HG03175 (cell line): Measurements from ENCODE around the gene CRTC3.

Experiments
- ATAC-seq: cut with Tn5 transposase; IDR thresholded peaks from one replicate; pipeline ENCODE4 v1.9.1; 2021; ENCODE audit warnings: mild to moderate bottlenecking, moderate library complexity; ENCODE audit not compliant: unreplicated experiment

The CRTC3 gene

GRCh38 chr15:90691369-90691768 is 161.6 kb downstream of the CRTC3 start:
- no peak for ATAC-seq

DNA sequence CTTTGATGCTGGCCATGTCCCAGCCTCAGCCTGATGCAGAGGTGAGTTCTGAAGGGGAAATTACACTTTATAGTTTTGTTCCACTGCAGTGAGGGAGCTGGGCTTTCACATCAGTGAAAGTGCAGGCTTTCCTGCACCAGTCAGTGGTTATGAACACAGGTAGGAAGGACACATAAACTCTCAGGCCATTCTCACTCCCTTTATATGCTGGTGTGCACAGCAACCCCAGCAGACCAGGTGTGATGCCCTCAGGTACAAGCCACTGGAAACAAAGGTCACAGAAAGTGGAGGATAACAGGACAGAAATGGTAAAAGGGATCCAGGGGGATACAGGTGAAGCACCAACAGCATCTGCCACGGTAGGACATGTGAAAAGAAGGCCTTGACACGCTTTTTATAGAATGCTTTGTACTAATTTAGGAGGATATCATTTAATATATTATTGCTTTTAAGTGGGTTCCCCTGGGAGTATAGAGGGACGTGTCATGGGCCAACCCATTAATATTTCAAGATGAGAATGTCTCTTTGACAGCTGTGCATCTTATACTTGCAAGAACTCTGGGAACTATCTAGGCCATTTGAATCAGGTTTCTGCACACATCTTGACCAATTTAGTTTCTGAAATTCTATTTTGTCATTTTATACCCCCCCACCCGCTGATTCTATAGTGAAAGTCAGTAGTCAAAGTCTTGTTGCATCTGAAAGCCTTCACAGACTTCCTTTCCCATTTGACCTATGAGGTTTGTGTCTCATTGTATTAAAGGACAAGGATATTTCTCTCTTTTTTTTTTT is 162.5 kb downstream of the CRTC3 start:
- peak; percentile 70 for ATAC-seq
